Measurements from ENCODE around the gene DNAJC17.
A peak's percentile ranks its signal among the peaks of the same experiment; 100 is the strongest.

DNAJC17 gene

DNA sequence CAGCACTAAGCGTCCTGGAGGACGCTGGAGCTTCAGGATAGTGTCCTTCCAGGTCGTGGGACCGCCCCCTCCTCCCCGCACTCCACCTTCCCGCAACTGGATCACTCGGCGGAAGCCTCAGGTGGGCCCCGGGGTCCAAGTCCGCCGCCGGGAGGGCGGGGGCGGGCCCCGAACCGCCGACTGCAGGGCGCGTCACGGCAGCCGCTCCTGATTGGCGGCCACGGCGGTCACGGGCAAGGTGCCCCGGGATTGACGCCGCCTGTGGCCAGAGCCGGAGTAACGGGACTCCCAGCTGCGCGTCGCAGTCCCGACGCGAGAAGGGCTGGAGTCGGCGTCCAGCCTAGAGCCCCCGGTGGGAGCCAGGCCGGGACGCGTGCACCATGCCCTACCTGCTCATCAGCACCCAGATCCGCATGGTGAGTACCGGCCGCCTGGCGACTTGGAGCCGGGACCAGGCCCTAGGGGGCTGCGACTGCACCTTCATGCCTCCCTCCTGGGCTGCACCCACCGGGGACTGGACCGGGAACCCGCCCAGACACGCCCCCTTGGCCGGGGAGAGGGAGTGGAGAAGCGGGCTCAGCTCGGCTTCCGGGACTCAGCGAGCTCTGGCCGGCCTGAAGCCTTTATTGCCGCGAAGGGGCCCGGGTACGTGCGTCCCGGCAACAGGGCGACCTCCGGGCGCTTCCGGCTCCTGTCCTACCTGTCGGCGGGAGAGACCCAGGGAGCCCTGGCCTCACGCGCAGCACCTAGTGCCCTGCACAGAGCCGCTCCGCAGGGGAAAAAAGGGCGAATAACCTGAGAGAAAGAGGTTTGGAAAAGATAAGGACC lies 43.3 kb downstream of the DNAJC17 start, which contains the start of gene GCHFR:
Gene GCHFR, plus strand, starts transcription at position 268 of the 828 bp plus-strand sequence. Its CDS starts 113 bp downstream, at position 381.
- peaks cover 2 to 18% of the 10 kb centered on the region in 2 donors for H3K4me1 ChIP-seq (ENCODE audit: control insufficient read depth in 2 of 2, insufficient read depth in 1 of 2, low read depth in 1 of 2, low read length in 2 of 2)
- H3K14ac ChIP-seq (ENCODE audit: low read length): peak within 1 kb of the TSS; percentile 89
- H3K4ac ChIP-seq (ENCODE audit: low read length): no peak within 1 kb of the TSS
- peak within 1 kb of the TSS; percentile 75 for H2BK15ac ChIP-seq (ENCODE audit: low read length)
- H2AFZ ChIP-seq (ENCODE audit: low read length): peak within 1 kb of the TSS; percentile 92
- H3K23ac ChIP-seq (ENCODE audit: low read depth, low read length, poor library complexity): peak within 1 kb of the TSS; percentile 93
- H3K4me2 ChIP-seq (ENCODE audit: insufficient read depth, low read length, poor library complexity, severe bottlenecking): peak within 1 kb of the TSS; percentile 98
- no peak within 1 kb of the TSS for H2BK5ac ChIP-seq (ENCODE audit: low read length)
- no CpG with 5 or more reads among the region's 75 CpGs for WGBS, 2 donors (ENCODE audit: extremely low coverage in 2 of 2, insufficient read length in 2 of 2, insufficient replicate concordance in 1 of 2)
- no peaks in the 10 kb centered on the region for H3K9me3 ChIP-seq (replicated peaks in 1 of 2; ENCODE audit: control insufficient read depth in 2 of 2, insufficient read depth in 1 of 2, low read depth in 1 of 2, low read length in 2 of 2)
- no peak within 1 kb of the TSS for H4K91ac ChIP-seq (ENCODE audit: low read depth, low read length, poor library complexity)
- peak within 1 kb of the TSS; percentile 60 for H2AK5ac ChIP-seq (ENCODE audit: low read depth, low read length)
- peaks cover 2 to 10% of the 10 kb centered on the region in 2 donors for H3K36me3 ChIP-seq (replicated peaks in 1 of 2; ENCODE audit: control insufficient read depth in 2 of 2, insufficient read depth in 2 of 2, low read length in 2 of 2)
- no peaks in the 10 kb centered on the region for H3K79me1 ChIP-seq (ENCODE audit: low read depth, low read length)
- no peak within 1 kb of the TSS for H2BK120ac ChIP-seq (ENCODE audit: low read depth, low read length)
- H3K27me3 ChIP-seq (ENCODE audit: control insufficient read depth in 3 of 3, insufficient read depth in 3 of 3, low read depth in 1 of 3, low read length in 3 of 3): peaks cover 0 to 28% (median 4%) of the 10 kb centered on the region in 3 experiments
- H3K18ac ChIP-seq (ENCODE audit: low read length): peak within 1 kb of the TSS; percentile 95
- DNase-seq (ENCODE audit: low spot score): peak; percentile 42
- peak within 1 kb of the TSS; percentile 89 for H3K9ac ChIP-seq (ENCODE audit: low read depth, low read length, poor library complexity)
- no peak within 1 kb of the TSS for H3K27ac ChIP-seq (replicated peaks; ENCODE audit: low read length)
- peak within 1 kb of the TSS; percentile 47 to 74 for H3K4me3 ChIP-seq (ENCODE audit: low read length in 2 of 2)
- peak within 1 kb of the TSS; percentile 43 for H4K8ac ChIP-seq (ENCODE audit: low read depth, low read length)
- H2BK12ac ChIP-seq (ENCODE audit: low read length): peak within 1 kb of the TSS; percentile 68

DNA sequence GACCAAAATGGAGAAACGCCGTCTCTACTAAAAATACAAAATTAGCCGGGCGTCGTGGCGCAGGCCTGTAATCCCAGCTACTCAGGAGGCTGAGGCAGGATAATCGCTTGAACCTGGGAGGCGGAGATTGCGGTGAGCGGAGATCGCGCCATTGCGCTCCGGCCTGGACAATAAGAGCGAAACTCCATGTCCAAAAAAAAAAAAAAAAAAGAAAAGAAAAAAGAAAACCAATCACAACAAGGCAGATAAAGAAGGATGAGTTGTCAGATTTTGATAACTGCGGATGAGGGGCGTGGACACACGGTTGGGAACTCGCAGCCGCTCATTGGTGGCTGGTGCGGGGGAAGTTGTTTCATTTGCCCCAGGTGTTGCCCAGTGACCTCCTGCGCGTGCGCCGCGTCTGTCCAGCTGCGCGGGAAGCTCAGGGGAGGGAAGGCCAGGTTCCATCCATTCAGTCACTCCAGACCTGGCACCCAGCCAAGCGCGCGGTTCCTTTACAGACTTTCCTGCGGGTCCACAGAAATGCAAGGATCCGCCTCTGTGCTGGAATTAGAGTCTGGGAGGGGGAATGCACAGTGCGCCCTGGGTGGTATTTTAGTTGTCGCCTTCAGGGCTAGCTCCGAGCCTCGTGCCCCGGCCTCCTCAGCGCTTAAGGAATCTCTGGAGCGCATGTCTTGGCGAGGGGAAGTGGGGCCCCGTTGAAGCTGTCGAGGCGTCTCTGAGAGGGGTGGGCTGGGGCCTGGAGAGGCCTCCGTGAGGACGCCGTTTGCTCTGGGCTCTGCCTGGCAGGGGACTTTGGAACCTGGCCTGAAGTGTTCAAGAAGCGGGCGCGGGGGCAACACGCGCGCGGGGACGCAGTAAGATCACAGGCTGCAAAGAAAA lies 44.1 kb downstream of the DNAJC17 start:
- H3K18ac ChIP-seq (ENCODE audit: low read length): peak overlapping the region; percentile 95
- no peak overlapping the region for H4K91ac ChIP-seq (ENCODE audit: low read depth, low read length, poor library complexity)
- no peak overlapping the region for H3K4ac ChIP-seq (ENCODE audit: low read length)
- peaks cover 2 to 10% of the 10 kb centered on the region in 2 donors for H3K36me3 ChIP-seq (replicated peaks in 1 of 2; ENCODE audit: control insufficient read depth in 2 of 2, insufficient read depth in 2 of 2, low read length in 2 of 2)
- peak overlapping the region; percentile 89 for H3K14ac ChIP-seq (ENCODE audit: low read length)
- peak overlapping the region; percentile 92 for H2AFZ ChIP-seq (ENCODE audit: low read length)
- peak overlapping the region; percentile 47 to 74 for H3K4me3 ChIP-seq (ENCODE audit: low read length in 2 of 2)
- H3K9me3 ChIP-seq (replicated peaks in 1 of 2; ENCODE audit: control insufficient read depth in 2 of 2, insufficient read depth in 1 of 2, low read depth in 1 of 2, low read length in 2 of 2): no peaks in the 10 kb centered on the region
- H3K9ac ChIP-seq (ENCODE audit: low read depth, low read length, poor library complexity): no peak overlapping the region
- H2AK5ac ChIP-seq (ENCODE audit: low read depth, low read length): peak overlapping the region; percentile 60
- H3K27ac ChIP-seq (replicated peaks; ENCODE audit: low read length): no peak overlapping the region
- peak overlapping the region; percentile 75 for H2BK15ac ChIP-seq (ENCODE audit: low read length)
- peaks cover 2 to 18% of the 10 kb centered on the region in 2 donors for H3K4me1 ChIP-seq (ENCODE audit: control insufficient read depth in 2 of 2, insufficient read depth in 1 of 2, low read depth in 1 of 2, low read length in 2 of 2)
- H3K4me2 ChIP-seq (ENCODE audit: insufficient read depth, low read length, poor library complexity, severe bottlenecking): peak overlapping the region; percentile 98
- no peak for DNase-seq (ENCODE audit: low spot score)
- peak overlapping the region; percentile 93 for H3K23ac ChIP-seq (ENCODE audit: low read depth, low read length, poor library complexity)
- peaks cover 0 to 28% (median 4%) of the 10 kb centered on the region in 3 experiments for H3K27me3 ChIP-seq (ENCODE audit: control insufficient read depth in 3 of 3, insufficient read depth in 3 of 3, low read depth in 1 of 3, low read length in 3 of 3)
- whole genome bisulfite sequencing, 2 donors (ENCODE audit: extremely low coverage in 2 of 2, insufficient read length in 2 of 2, insufficient replicate concordance in 1 of 2): no CpG with 5 or more reads among the region's 55 CpGs
- no peaks in the 10 kb centered on the region for H3K79me1 ChIP-seq (ENCODE audit: low read depth, low read length)
- H4K8ac ChIP-seq (ENCODE audit: low read depth, low read length): peak overlapping the region; percentile 43
- H2BK5ac ChIP-seq (ENCODE audit: low read length): no peak overlapping the region
- H2BK120ac ChIP-seq (ENCODE audit: low read depth, low read length): no peak overlapping the region
- no peak overlapping the region for H2BK12ac ChIP-seq (ENCODE audit: low read length)

DNA sequence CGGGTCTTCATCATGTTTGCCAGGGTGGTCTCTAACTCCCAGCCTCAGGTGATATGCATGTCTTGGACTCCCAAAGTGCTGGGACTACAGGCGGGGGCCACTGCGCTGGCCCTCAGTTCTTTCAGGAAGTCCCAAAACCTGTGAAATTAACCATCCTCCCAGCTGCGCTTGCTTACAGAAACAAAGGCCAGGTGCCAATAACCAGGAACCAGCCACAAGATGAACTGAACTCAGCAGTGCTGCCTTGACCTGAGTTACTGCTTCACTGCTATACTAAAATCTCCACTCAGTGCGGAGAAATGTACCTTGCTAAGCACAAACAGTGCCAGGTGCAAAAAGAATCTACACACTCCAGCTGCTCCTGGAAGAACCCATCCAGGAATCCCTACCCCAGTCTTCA lies 47.3 kb downstream of the DNAJC17 start:
- H3K4me2 ChIP-seq (ENCODE audit: insufficient read depth, low read length, poor library complexity, severe bottlenecking): no peak overlapping the region
- H3K9ac ChIP-seq (ENCODE audit: low read depth, low read length, poor library complexity): no peak overlapping the region
- no peak for DNase-seq (ENCODE audit: low spot score)
- H3K36me3 ChIP-seq (replicated peaks in 1 of 2; ENCODE audit: control insufficient read depth in 2 of 2, insufficient read depth in 2 of 2, low read length in 2 of 2): no peaks in the 10 kb centered on the region
- no peak overlapping the region for H4K91ac ChIP-seq (ENCODE audit: low read depth, low read length, poor library complexity)
- H3K27ac ChIP-seq (replicated peaks; ENCODE audit: low read length): no peak overlapping the region
- no peak overlapping the region for H2BK12ac ChIP-seq (ENCODE audit: low read length)
- no peak overlapping the region for H3K18ac ChIP-seq (ENCODE audit: low read length)
- no peak overlapping the region for H2AK5ac ChIP-seq (ENCODE audit: low read depth, low read length)
- H3K79me1 ChIP-seq (ENCODE audit: low read depth, low read length): no peaks in the 10 kb centered on the region
- no peak overlapping the region for H3K23ac ChIP-seq (ENCODE audit: low read depth, low read length, poor library complexity)
- H2BK5ac ChIP-seq (ENCODE audit: low read length): no peak overlapping the region
- H3K4me1 ChIP-seq (ENCODE audit: control insufficient read depth in 2 of 2, insufficient read depth in 1 of 2, low read depth in 1 of 2, low read length in 2 of 2): peaks cover 7 to 9% of the 10 kb centered on the region in 2 donors
- no peak overlapping the region for H2BK120ac ChIP-seq (ENCODE audit: low read depth, low read length)
- no peaks in the 10 kb centered on the region for H3K9me3 ChIP-seq (replicated peaks in 1 of 2; ENCODE audit: control insufficient read depth in 2 of 2, insufficient read depth in 1 of 2, low read depth in 1 of 2, low read length in 2 of 2)
- H3K4me3 ChIP-seq (ENCODE audit: low read length in 2 of 2): no peak overlapping the region
- no peak overlapping the region for H2BK15ac ChIP-seq (ENCODE audit: low read length)
- no peak overlapping the region for H3K4ac ChIP-seq (ENCODE audit: low read length)
- H3K14ac ChIP-seq (ENCODE audit: low read length): no peak overlapping the region
- H4K8ac ChIP-seq (ENCODE audit: low read depth, low read length): no peak overlapping the region
- WGBS, 2 donors (ENCODE audit: extremely low coverage in 2 of 2, insufficient read length in 2 of 2, insufficient replicate concordance in 1 of 2): no CpG with 5 or more reads among the region's 5 CpGs
- H2AFZ ChIP-seq (ENCODE audit: low read length): no peak overlapping the region
- peaks cover 0 to 22% (median 4%) of the 10 kb centered on the region in 3 experiments for H3K27me3 ChIP-seq (ENCODE audit: control insufficient read depth in 3 of 3, insufficient read depth in 3 of 3, low read depth in 1 of 3, low read length in 3 of 3)

All from neuronal stem cell (in vitro differentiated cells).